Measurements from ENCODE around the gene MVB12B. TPM values are rescaled to one million over a fixed set of nuclear protein-coding genes. Genes with fewer than 3 reads are reported as not detected.

MVB12B gene
- total RNA-seq, 1 experiment from 2014 or later: 5.8 TPM

GRCh38 chr9:126312584-126313551 lies 13.8 kb upstream of the MVB12B start:
- no peak for TF ChIP-seq CTCF (conservative IDR thresholded peaks at IDR 0.05)
- Histone ChIP-seq H3K4me1 (ENCODE audit: insufficient read depth, low read length) (no peaks in the 10 kb centered on the region), H3K56ac (ENCODE audit: insufficient read length, low read depth, low read length) (no peak overlapping the region), H3K9me3 (ENCODE audit: control insufficient read depth, low read depth, low read length) (no peaks in the 10 kb centered on the region), H3T11ph (ENCODE audit: low read length) (no peak overlapping the region), H3K9ac (ENCODE audit: extremely low read depth, insufficient read length, low read length) (no peak overlapping the region), H4K8ac (replicated peaks; ENCODE audit: insufficient read length, low read depth, low read length) (no peak overlapping the region), H2BK120ac (ENCODE audit: low read depth, low read length, poor library complexity, severe bottlenecking) (no peak overlapping the region), H2BK12ac (ENCODE audit: insufficient read length, low read depth, low read length) (no peak overlapping the region), H2BK20ac (ENCODE audit: low read depth, low read length, poor library complexity, severe bottlenecking) (no peak overlapping the region), H2BK5ac (ENCODE audit: insufficient read length, low read length) (no peak overlapping the region), H4K5ac (ENCODE audit: insufficient read length, low read depth, low read length) (no peak overlapping the region), H3K4me2 (ENCODE audit: insufficient read depth, insufficient read length, low read length) (no peak overlapping the region), H4K91ac (ENCODE audit: insufficient read length, low read depth, low read length) (no peak overlapping the region), H3K79me1 (ENCODE audit: insufficient read depth, low read depth, low read length, poor library complexity, severe bottlenecking) (no peaks in the 10 kb centered on the region), H3K23ac (ENCODE audit: insufficient read length, low read depth, low read length) (no peak overlapping the region), H4K20me1 (ENCODE audit: control insufficient read depth, insufficient read depth, insufficient read length) (no peaks in the 10 kb centered on the region), H3K23me2 (ENCODE audit: insufficient read length, low read depth, low read length, poor library complexity, severe bottlenecking) (no peaks in the 10 kb centered on the region), H3K18ac (ENCODE audit: insufficient read length, low read depth, low read length) (no peak overlapping the region), H3K27ac (ENCODE audit: insufficient read length, low read depth, low read length) (no peak overlapping the region), H2AFZ (ENCODE audit: low read length) (no peak overlapping the region), H3K4ac (ENCODE audit: low read depth, low read length) (no peak overlapping the region), H3K14ac (ENCODE audit: insufficient read depth, low read length) (no peak overlapping the region), H3K79me2 (ENCODE audit: insufficient read depth, low read length) (no peaks in the 10 kb centered on the region), H3K27me3 (ENCODE audit: insufficient read depth, low read length) (no peaks in the 10 kb centered on the region), H2BK15ac (ENCODE audit: low read depth, low read length) (no peak overlapping the region), H2AK5ac (ENCODE audit: insufficient read length, low read length) (no peak overlapping the region)
- no peaks in the 10 kb centered on the region for H3K9me3 Mint-ChIP-seq
- DNase-seq: no peak
- no CpG with 5 or more reads among the region's 5 CpGs for WGBS (ENCODE audit: extremely low coverage, insufficient read length, low lambda C conversion rate)
- no peak overlapping the region for H3K4me3 Mint-ChIP-seq
- no peaks in the 10 kb centered on the region; a peak in 1 of 7 replicates for H3K36me3 Mint-ChIP-seq (ENCODE audit: insufficient read depth in 1 of 3, low read depth in 3 of 3)
- H3K4me1 Mint-ChIP-seq: peaks cover 0 to 3% of the 10 kb centered on the region in 2 experiments; a peak in 2 of 4 replicates
- peaks cover 8% of the 10 kb centered on the region for H3K27me3 Mint-ChIP-seq (ENCODE audit: low read depth)
- no peak overlapping the region for H3K27ac Mint-ChIP-seq
